PC-3 (cell line): ENCODE data around the gene SYNJ2. TPM values are rescaled to one million over a fixed set of nuclear protein-coding genes. Genes with fewer than 3 reads are reported as not detected.

Experiments
- ATAC-seq: fragments of 200-7000 bp; cut with Tn5 transposase; 2 replicates; pipeline ENCODE4 v1.9.1; 2020; ENCODE audit warnings: mild to moderate bottlenecking, moderate library complexity
- BruUV-seq: library from RNA; stranded (reverse); fragments of 400-500 nt; replicated peaks from 2 replicates; lab custom pipeline; 2021; lab: Mats Ljungman, UMichigan
- CTCF ChIA-PET: fragments of 300-600 bp; sonication (Branson Sonifier 250); formaldehyde crosslinking; loops from one replicate; lab custom pipeline; 2022; ENCODE audit warnings: antibody characterized with exemption; lab: Charles Lee
- POLR2A ChIA-PET: fragments of 300-600 bp; sonication (Branson Sonifier 250); formaldehyde crosslinking; loops from one replicate; lab custom pipeline; 2022; ENCODE audit warnings: antibody characterized with exemption; ENCODE audit not compliant: unreplicated experiment; lab: Charles Lee
- DNase-seq: peaks from one replicate; pipeline ENCODE4 v3.0.0-alpha.2; 2015
- H2AFZ ChIP-seq: fragments of 300-600 bp; sonication (generic); 2 replicates; pipeline ENCODE4 v1.6.0; 2016; ENCODE audit warnings: antibody characterized with exemption, low read length
- H3F3A ChIP-seq: fragments of 300-600 bp; sonication (generic); one replicate; pipeline ENCODE4 v1.6.0; 2017; ENCODE audit warnings: antibody characterized with exemption, low read length, control low read depth, mild to moderate bottlenecking; ENCODE audit not compliant: unreplicated experiment
- H3K27ac ChIP-seq: fragments of 300-600 bp; sonication (generic); 2 replicates; pipeline ENCODE4 v1.5.1; 2016; ENCODE audit warnings: mild to moderate bottlenecking, low read length
- H3K27me3 ChIP-seq: fragments of 300-600 bp; sonication (generic); 2 replicates; pipeline ENCODE4 v1.6.1; 2016; ENCODE audit warnings: low read length, mixed read lengths
- H3K36me3 ChIP-seq: fragments of 300-600 bp; sonication (generic); 2 replicates; pipeline ENCODE4 v1.6.1; 2016; ENCODE audit warnings: low read depth, mixed run types, low read length, mixed read lengths
- H3K4me1 ChIP-seq: fragments of 300-600 bp; sonication (generic); 2 replicates; pipeline ENCODE4 v1.5.1; 2016; ENCODE audit warnings: low read length; ENCODE audit not compliant: insufficient read depth
- H3K4me2 ChIP-seq: fragments of 300-600 bp; sonication (generic); 2 replicates; pipeline ENCODE4 v1.6.0; 2016; ENCODE audit warnings: low read length
- H3K4me3 ChIP-seq: fragments of 300-600 bp; sonication (generic); 2 replicates; pipeline ENCODE4 v1.5.1; 2016; ENCODE audit warnings: mild to moderate bottlenecking, low read length, mixed read lengths
- H3K79me2 ChIP-seq: fragments of 300-600 bp; sonication (generic); 2 replicates; pipeline ENCODE4 v1.6.1; 2017; ENCODE audit warnings: low read length, mixed read lengths
- H3K9ac ChIP-seq: fragments of 300-600 bp; sonication (generic); 2 replicates; pipeline ENCODE4 v1.6.0; 2016; ENCODE audit warnings: mild to moderate bottlenecking, low read length
- H3K9me2 ChIP-seq: fragments of 300-600 bp; sonication (generic); replicated peaks from 2 replicates; pipeline ENCODE4 v1.6.1; 2016; ENCODE audit warnings: mixed run types, low read length, mixed read lengths
- H3K9me3 ChIP-seq: fragments of 300-600 bp; sonication (generic); 2 replicates; pipeline ENCODE4 v1.6.1; 2016; ENCODE audit warnings: low read length, mixed read lengths
- H4K20me1 ChIP-seq: fragments of 300-600 bp; sonication (generic); 2 replicates; pipeline ENCODE4 v1.6.1; 2016; ENCODE audit warnings: low read length, mixed read lengths
- EZH2 ChIP-seq: fragments of 300-600 bp; sonication (generic); IDR thresholded peaks from one replicate; pipeline ENCODE4 v1.6.1; 2017; ENCODE audit warnings: antibody characterized with exemption, mild to moderate bottlenecking, low read length; ENCODE audit not compliant: unreplicated experiment
- EZH2phosphoT487 ChIP-seq: fragments of 300-600 bp; sonication (generic); IDR thresholded peaks from 2 replicates; pipeline ENCODE4 v1.6.1; 2018; ENCODE audit warnings: mild to moderate bottlenecking, antibody characterized with exemption, low read length, borderline replicate concordance
- intact Hi-C: fragments of 100-400 bp; cut with micrococcal nuclease; formaldehyde crosslinking; loops from 2 replicates; pipeline ENCODE4 v1.9.0; 2023
- total RNA-seq: library from RNA; depleted of rRNA; stranded (reverse); fragments of >200 nt; gene quantifications from 2 replicates; pipeline ENCODE4 v1.2.3, GENCODE V29; 2014
- TF ChIP-seq, protein P1 (sequence below): fragments of 300-600 bp; sonication (generic); conservative IDR thresholded peaks from 2 replicates; pipeline ENCODE4 v1.5.1; 2017; ENCODE audit warnings: antibody characterized with exemption, low read depth, mild to moderate bottlenecking, low read length

The SYNJ2 gene
- total RNA-seq, 1 experiment from 2014 or later = 21.5 TPM

DNA sequence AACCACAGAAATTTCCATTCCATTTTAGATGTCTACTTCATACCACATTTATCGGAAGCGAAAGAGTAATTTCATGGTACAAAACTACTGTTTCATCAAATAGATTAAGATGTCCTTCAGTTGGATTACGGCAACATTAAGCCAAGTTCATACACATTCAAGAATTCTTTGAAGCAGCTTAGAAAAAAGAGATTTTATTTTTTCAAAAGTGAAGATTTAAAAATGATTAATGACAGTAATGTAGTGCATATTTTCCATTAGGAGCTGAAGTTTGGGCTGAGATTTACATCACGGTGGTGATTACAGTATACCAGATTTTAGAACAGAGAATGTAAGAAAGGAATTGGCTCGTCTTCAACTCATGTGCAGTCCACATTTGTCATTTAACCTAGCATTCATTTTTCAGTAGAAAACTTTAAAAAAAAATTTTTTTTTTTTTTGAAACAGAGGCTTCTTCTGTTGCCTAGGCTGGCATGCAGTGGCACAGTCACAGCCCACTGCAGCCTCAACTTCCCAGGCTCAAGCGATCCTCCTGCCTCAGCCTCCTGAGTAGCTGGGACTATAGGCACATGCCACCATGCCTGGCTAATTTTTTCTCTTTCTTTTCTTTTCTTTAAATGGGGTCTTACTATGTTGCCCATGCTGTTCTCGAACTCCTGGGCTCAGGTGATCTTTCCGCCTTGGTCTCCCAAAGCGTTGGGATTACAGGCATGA is 1.9 kb downstream of the SYNJ2 start:
- ChIA-PET CTCF (interaction anchor here (0.6 to 0.9 kb wide), 3 partner anchors 15 to 89 kb away, joined by 3 read pairs; no protein-coding TSS in a partner anchor), POLR2A (no interaction called here)
- ATAC-seq = no peak
- TF ChIP-seq, protein P1, sequence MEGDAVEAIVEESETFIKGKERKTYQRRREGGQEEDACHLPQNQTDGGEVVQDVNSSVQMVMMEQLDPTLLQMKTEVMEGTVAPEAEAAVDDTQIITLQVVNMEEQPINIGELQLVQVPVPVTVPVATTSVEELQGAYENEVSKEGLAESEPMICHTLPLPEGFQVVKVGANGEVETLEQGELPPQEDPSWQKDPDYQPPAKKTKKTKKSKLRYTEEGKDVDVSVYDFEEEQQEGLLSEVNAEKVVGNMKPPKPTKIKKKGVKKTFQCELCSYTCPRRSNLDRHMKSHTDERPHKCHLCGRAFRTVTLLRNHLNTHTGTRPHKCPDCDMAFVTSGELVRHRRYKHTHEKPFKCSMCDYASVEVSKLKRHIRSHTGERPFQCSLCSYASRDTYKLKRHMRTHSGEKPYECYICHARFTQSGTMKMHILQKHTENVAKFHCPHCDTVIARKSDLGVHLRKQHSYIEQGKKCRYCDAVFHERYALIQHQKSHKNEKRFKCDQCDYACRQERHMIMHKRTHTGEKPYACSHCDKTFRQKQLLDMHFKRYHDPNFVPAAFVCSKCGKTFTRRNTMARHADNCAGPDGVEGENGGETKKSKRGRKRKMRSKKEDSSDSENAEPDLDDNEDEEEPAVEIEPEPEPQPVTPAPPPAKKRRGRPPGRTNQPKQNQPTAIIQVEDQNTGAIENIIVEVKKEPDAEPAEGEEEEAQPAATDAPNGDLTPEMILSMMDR = no peak
- TF ChIP-seq EZH2 (no peak), EZH2phosphoT487 (no peak)
- H4K20me1 ChIP-seq = peaks cover 12% of the 10 kb centered on the region; the same call in 1 of the 2 replicates
- DNase-seq = no peak
- H3K36me3 ChIP-seq = no peaks in the 10 kb centered on the region
- H3K9me2 ChIP-seq = no peaks in the 10 kb centered on the region
- peaks cover 38% of the 10 kb centered on the region for H3K4me1 ChIP-seq
- no peak overlapping the region for H2AFZ ChIP-seq
- peak overlapping the region; percentile 94 for H3K4me3 ChIP-seq
- H3K27me3 ChIP-seq = no peaks in the 10 kb centered on the region
- peak overlapping the region; percentile 89 for H3K4me2 ChIP-seq
- H3K9me3 ChIP-seq = no peaks in the 10 kb centered on the region
- intact Hi-C loops = loop anchor here (5.0 kb wide), 1 partner anchor 59 kb away; no protein-coding TSS in a partner anchor
- peak overlapping the region; percentile 19; the same call in 1 of the 2 replicates for H3K27ac ChIP-seq
- no TSS peak for BruUV-seq
- peaks cover 4% of the 10 kb centered on the region for H3F3A ChIP-seq
- peaks cover 68% of the 10 kb centered on the region for H3K79me2 ChIP-seq
- H3K9ac ChIP-seq = peak overlapping the region; percentile 92

DNA sequence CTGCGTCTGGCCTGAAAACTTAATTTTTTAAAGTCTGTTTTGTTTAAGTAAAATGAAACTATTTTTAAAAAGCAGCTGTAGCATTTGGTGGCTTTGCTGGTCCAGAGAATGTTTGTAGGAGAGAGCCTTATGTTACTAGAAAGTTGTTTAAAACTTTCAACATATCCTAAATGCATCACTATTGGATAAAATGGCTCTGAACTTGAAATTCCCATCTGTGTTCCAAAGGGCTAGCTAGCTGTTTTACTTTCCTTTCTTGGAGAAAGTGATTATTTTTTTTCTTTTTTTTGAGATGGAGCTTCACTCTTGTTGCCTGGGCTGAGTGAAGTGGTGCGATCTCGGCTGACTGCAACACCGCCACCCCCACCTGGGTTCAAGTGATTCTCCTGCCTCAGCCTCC is 2.5 kb downstream of the SYNJ2 start:
- Histone ChIP-seq H3K9ac (peak overlapping the region; percentile 92; the same call in 1 of the 2 replicates), H3F3A (peaks cover 4% of the 10 kb centered on the region), H3K4me3 (peak overlapping the region; percentile 94), H3K79me2 (peaks cover 74% of the 10 kb centered on the region), H4K20me1 (peaks cover 12% of the 10 kb centered on the region; the same call in 1 of the 2 replicates), H3K27ac (no peak overlapping the region), H2AFZ (no peak overlapping the region), H3K4me1 (peaks cover 43% of the 10 kb centered on the region), H3K9me2 (no peaks in the 10 kb centered on the region), H3K9me3 (no peaks in the 10 kb centered on the region), H3K4me2 (peak overlapping the region; percentile 89), H3K27me3 (no peaks in the 10 kb centered on the region), H3K36me3 (no peaks in the 10 kb centered on the region)
- TF ChIP-seq EZH2phosphoT487 (no peak), EZH2 (no peak)
- TF ChIP-seq, protein P1 = no peak
- intact Hi-C loops = loop anchor here (5.0 kb wide), 1 partner anchor 58 kb away; no protein-coding TSS in a partner anchor
- ChIA-PET POLR2A (no interaction called here), CTCF (interaction anchor here (0.6 to 0.8 kb wide), 2 partner anchors 14 to 89 kb away, joined by 3 read pairs; no protein-coding TSS in a partner anchor)
- BruUV-seq = no TSS peak
- DNase-seq = no peak
- no peak for ATAC-seq
